Measurements from ENCODE around the gene MAPRE2. TPM values are rescaled to one million over a fixed set of nuclear protein-coding genes. Genes with fewer than 3 reads are reported as not detected.

Gene MAPRE2
- total and polyA plus RNA-seq, 2 of the 13 experiments (the other 11 are each of a cell fraction or from before 2014, with no cell fraction given) = 34.5 to 67.9 TPM

DNA sequence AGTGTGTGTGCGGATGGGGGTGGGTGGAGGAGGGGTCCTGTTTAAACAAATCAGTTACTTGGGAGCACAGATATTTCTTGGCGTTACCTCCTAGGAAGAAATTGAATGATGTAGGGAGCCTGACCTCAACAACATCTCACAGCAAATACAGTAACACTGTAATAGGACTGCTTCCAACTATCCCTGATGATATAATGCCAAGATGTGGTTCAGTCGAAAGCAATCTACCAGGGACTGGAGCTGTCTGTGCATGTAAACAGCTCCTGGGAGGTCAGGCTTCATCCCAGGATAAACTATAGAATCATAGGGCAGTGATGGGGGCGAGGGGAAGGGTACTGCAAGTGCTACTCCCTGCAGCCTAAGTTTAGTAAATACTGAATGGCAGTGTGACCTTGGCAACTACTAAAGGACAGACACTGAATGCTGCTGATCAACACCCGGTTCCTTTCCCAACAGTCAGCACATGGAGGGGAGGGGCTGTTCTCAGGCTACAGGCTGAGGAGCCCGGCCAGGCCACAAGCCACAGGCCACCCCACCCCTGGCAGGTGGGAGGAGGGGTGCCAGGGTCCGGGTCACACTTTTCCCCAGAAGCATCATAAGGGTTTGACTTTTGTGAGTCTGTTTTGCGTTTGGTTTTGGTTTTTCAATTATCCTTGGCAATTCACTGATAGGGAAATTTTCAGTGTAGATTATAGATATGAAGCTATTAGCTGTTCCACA, 114.3 kb downstream of the MAPRE2 start (continued):
- TF ChIP-seq, protein P1, sequence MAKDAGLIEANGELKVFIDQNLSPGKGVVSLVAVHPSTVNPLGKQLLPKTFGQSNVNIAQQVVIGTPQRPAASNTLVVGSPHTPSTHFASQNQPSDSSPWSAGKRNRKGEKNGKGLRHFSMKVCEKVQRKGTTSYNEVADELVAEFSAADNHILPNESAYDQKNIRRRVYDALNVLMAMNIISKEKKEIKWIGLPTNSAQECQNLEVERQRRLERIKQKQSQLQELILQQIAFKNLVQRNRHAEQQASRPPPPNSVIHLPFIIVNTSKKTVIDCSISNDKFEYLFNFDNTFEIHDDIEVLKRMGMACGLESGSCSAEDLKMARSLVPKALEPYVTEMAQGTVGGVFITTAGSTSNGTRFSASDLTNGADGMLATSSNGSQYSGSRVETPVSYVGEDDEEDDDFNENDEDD (CRISPR knock-in tag; IDR thresholded peaks at IDR 0.05; ENCODE audit: borderline replicate concordance) = no peak
- peak; percentile 37; the same call in 1 of the 2 replicates for TF ChIP-seq FOXA3 (CRISPR knock-in tag; IDR thresholded peaks at IDR 0.05)

DNA sequence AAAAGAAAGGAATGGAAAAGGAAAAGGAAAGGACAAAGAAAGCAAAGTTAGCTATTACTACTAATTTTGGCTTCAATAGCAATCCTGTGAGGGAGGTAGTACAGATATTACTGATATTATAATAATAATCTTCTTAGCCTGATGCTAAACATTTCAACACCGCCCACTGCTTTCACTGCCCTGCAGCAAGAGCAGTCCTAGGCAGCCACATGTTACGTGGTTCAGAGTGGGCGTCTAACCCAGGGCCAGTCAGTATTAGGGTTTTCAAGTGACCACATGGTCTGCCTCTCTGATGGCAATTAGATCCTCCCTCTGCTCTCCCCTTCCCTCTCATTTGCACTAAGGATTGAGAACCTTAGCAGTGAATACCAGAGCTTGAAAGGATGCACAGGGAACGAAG, 116.0 kb downstream of the MAPRE2 start:
- no peak for FAIRE-seq
- CTCF ChIA-PET (ENCODE audit: low intra/inter-chr PET ratio, low total read pairs) = no interaction called here

More for the DNA sequence above, 116.0 kb downstream of the MAPRE2 start:
- Histone ChIP-seq H3K9ac (ENCODE audit: insufficient read depth, low read depth, low read length) (no peak overlapping the region), H3K79me2 (ENCODE audit: insufficient read depth, low read length) (no peaks in the 10 kb centered on the region), H3K27ac (ENCODE audit: extremely low read length, insufficient read depth, low read length) (no peak overlapping the region), H4K20me1 (ENCODE audit: insufficient read depth, low read length) (no peaks in the 10 kb centered on the region), H3K4me2 (ENCODE audit: low read depth, low read length) (no peak overlapping the region), H3K9me3 (ENCODE audit: low read length) (no peaks in the 10 kb centered on the region), H3K27me3 (ENCODE audit: control insufficient read depth in 1 of 2, insufficient read depth in 2 of 2, low read length in 2 of 2) (no peaks in the 10 kb centered on the region; a peak in 1 of 5 replicates), H3K36me3 (replicated peaks in 1 of 2; ENCODE audit: control insufficient read depth in 1 of 2, insufficient read depth in 2 of 2, low read length in 2 of 2) (no peaks in the 10 kb centered on the region), H3K4me3 (replicated peaks in 1 of 3; ENCODE audit: insufficient read depth in 1 of 3, low read depth in 2 of 3, low read length in 3 of 3) (no peak overlapping the region), H3K4me1 (ENCODE audit: insufficient read depth, low read length) (peaks cover 19% of the 10 kb centered on the region), H2AFZ (ENCODE audit: low read length) (no peak overlapping the region)
- TF ChIP-seq ZSCAN5A (CRISPR knock-in tag; IDR thresholded peaks at IDR 0.05; ENCODE audit: borderline replicate concordance) (no peak), GMEB2 (CRISPR knock-in tag; IDR thresholded peaks at IDR 0.05; ENCODE audit: low read depth) (no peak), HNRNPK (IDR thresholded peaks at IDR 0.05; ENCODE audit: low read depth, low read length, poor library complexity, severe bottlenecking) (peak; percentile 53)
- DNase-seq (ENCODE audit: low spot score) (no peak), ATAC-seq (no peak)
- intact Hi-C loops (cut with micrococcal nuclease; ENCODE audit: unreplicated experiment) = no loop called here
- BruUV-seq (replicated peaks) = no TSS peak
- WGBS (ENCODE audit: low lambda C conversion rate) = 64% methylated on average over 4 of the region's 4 CpGs
- POLR2A ChIA-PET = no interaction called here
- in situ Hi-C loops (cut with HindIII; ENCODE audit: extremely low pct_ligation_motif_present, low pct_unique_long_range_greater_than_20kb) = no loop called here

All from HepG2 (cell line).